Endothelial cell of umbilical vein (primary cell): ENCODE measurements around the gene PIGT. TPM values are rescaled to one million over a fixed set of nuclear protein-coding genes. Genes with fewer than 3 reads are reported as not detected.

ENCODE experiments used
- Bru-seq: library from RNA; stranded (reverse); fragments of 400-500 nt; gene quantifications from one replicate; lab custom pipeline; 2021; lab: Mats Ljungman, UMichigan
- BruChase-seq, 2 experiments: library from RNA; stranded (reverse); fragments of 400-500 nt; gene quantifications; one replicate each; lab custom pipeline; 2021; lab: Mats Ljungman, UMichigan
- BruUV-seq: library from RNA; stranded (reverse); fragments of 400-500 nt; replicated peaks from 2 replicates; lab custom pipeline; 2021; lab: Mats Ljungman, UMichigan
- CTCF ChIA-PET: fragments of 300-600, 350-600 bp; sonication (Branson Sonifier 250); formaldehyde crosslinking; loops from one replicate; lab custom pipeline; 2021; ENCODE audit warnings: antibody characterized with exemption, inconsistent platforms; lab: Charles Lee
- POLR2A ChIA-PET: fragments of 300-600, 350-600 bp; sonication (Branson Sonifier 250); formaldehyde crosslinking; loops from one replicate; lab custom pipeline; 2021; ENCODE audit warnings: antibody characterized with exemption, inconsistent platforms; lab: Charles Lee
- DNase-seq: peaks from one replicate; pipeline ENCODE4 v3.0.0-alpha.2; 2011; ENCODE audit warnings: low read depth, low spot score
- FAIRE-seq: peaks from 2 replicates; lab custom pipeline; 2011; peaks lifted over from hg19 to GRCh38; lab: Jason Lieb, UNC
- H2AFZ ChIP-seq: 2 replicates; pipeline ENCODE4 v1.6.0; 2012; ENCODE audit warnings: low read depth, low read length, control low read depth, inconsistent platforms
- H3K27ac ChIP-seq: 2 replicates; pipeline ENCODE4 v1.5.1; 2011; ENCODE audit warnings: low read depth, mild to moderate bottlenecking, control low read depth, low read length, moderate library complexity; ENCODE audit not compliant: insufficient read depth
- H3K27me3 ChIP-seq, 2 experiments: 2 replicates each; pipeline versions ENCODE4 v1.6.0 to v1.6.1; 2011; ENCODE audit warnings: low read length in 2 of 2, mixed read lengths in 1 of 2; ENCODE audit not compliant: control insufficient read depth in 2 of 2, insufficient read depth in 2 of 2
- H3K36me3 ChIP-seq, 2 experiments: 2 replicates in 1 of 2; 3 replicates in 1 of 2; pipeline ENCODE4 v1.5.1; 2011; ENCODE audit warnings: low read length in 2 of 2, mild to moderate bottlenecking in 1 of 2, moderate library complexity in 1 of 2; ENCODE audit not compliant: control insufficient read depth in 2 of 2, insufficient read depth in 2 of 2; ENCODE audit errors: extremely low read depth in 1 of 2
- H3K4me1 ChIP-seq: 3 replicates; pipeline ENCODE4 v1.5.1; 2011; ENCODE audit warnings: mild to moderate bottlenecking, low read length; ENCODE audit not compliant: control insufficient read depth, insufficient read depth; ENCODE audit errors: extremely low read depth
- H3K4me2 ChIP-seq: 2 replicates; pipeline ENCODE4 v1.6.1; 2011; ENCODE audit warnings: low read length, control low read depth, mixed read lengths; ENCODE audit not compliant: insufficient read depth
- H3K4me3 ChIP-seq, 3 experiments: fragments of 200-600 bp in 1 of 3; sonication (generic), shearing (Covaris generic) in 1 of 3; replicated peaks in 1 of 3; 2 replicates each; pipeline ENCODE4 v1.5.1; 2011 to 2016; ENCODE audit warnings: control low read depth in 3 of 3, low read length in 3 of 3, mild to moderate bottlenecking in 2 of 3, inconsistent platforms in 1 of 3, low read depth in 1 of 3, moderate library complexity in 1 of 3; ENCODE audit not compliant: insufficient read depth in 1 of 3
- H3K79me2 ChIP-seq: 2 replicates; pipeline ENCODE4 v1.6.0; 2012; ENCODE audit warnings: low read length, inconsistent platforms; ENCODE audit not compliant: control insufficient read depth, insufficient read depth
- H3K9ac ChIP-seq: replicated peaks from 2 replicates; pipeline ENCODE3; 2011; ENCODE audit warnings: low read length, control low read depth; ENCODE audit not compliant: insufficient read depth; ENCODE audit errors: extremely low read depth
- H3K9me1 ChIP-seq: replicated peaks from 3 replicates; pipeline ENCODE4 v1.6.0; 2011; ENCODE audit warnings: mild to moderate bottlenecking, low read length; ENCODE audit not compliant: control insufficient read depth, insufficient read depth; ENCODE audit errors: extremely low read depth
- H3K9me3 ChIP-seq: replicated peaks from 2 replicates; pipeline ENCODE4 v1.5.1; 2012; ENCODE audit warnings: low read length, inconsistent platforms; ENCODE audit not compliant: control insufficient read depth, insufficient read depth
- H4K20me1 ChIP-seq: replicated peaks from 2 replicates; pipeline ENCODE3; 2011; ENCODE audit warnings: mild to moderate bottlenecking, low read length; ENCODE audit not compliant: control insufficient read depth, insufficient read depth; ENCODE audit errors: extremely low read depth
- EZH2 ChIP-seq: IDR thresholded peaks from 2 replicates; pipeline ENCODE4 v1.6.1; 2012; ENCODE audit warnings: borderline replicate concordance, low read depth, mild to moderate bottlenecking, moderate library complexity, low read length, inconsistent platforms; ENCODE audit not compliant: severe bottlenecking
- FOS ChIP-seq: IDR thresholded peaks from 2 replicates; pipeline ENCODE4 v1.6.1; 2011; ENCODE audit warnings: mild to moderate bottlenecking, low read length, moderate library complexity, borderline replicate concordance; ENCODE audit not compliant: insufficient read depth
- GATA2 ChIP-seq: IDR thresholded peaks from 2 replicates; pipeline ENCODE4 v1.7.0; 2011; ENCODE audit warnings: low read depth, mild to moderate bottlenecking, moderate library complexity, mixed read lengths, low read length; ENCODE audit not compliant: insufficient read length, insufficient read depth
- MAX ChIP-seq: IDR thresholded peaks from 2 replicates; pipeline ENCODE4 v1.6.1; 2011; ENCODE audit not compliant: insufficient read depth, insufficient read length
- MYC ChIP-seq: IDR thresholded peaks from one replicate; pipeline ENCODE4 v1.6.1; 2011; ENCODE audit warnings: mild to moderate bottlenecking, low read depth, low read length
- POLR2A ChIP-seq: IDR thresholded peaks from 2 replicates; pipeline ENCODE4 v1.6.1; 2012; ENCODE audit warnings: low read depth, mild to moderate bottlenecking, control low read depth, low read length
- POLR2AphosphoS5 ChIP-seq: IDR thresholded peaks from 2 replicates; pipeline ENCODE4 v1.6.1; 2012; ENCODE audit warnings: low read depth, mild to moderate bottlenecking, control low read depth, low read length, moderate library complexity; ENCODE audit not compliant: insufficient read depth
- dilution Hi-C: fragments of 300-500 bp; cut with MboI; formaldehyde crosslinking; loops from one replicate; pipeline ENCODE4 v1.15.0; 2019; ENCODE audit warnings: low sequenced_read_pairs; ENCODE audit not compliant: extremely low pct_ligation_motif_present
- intact Hi-C: fragments of 100-400 bp; cut with micrococcal nuclease; formaldehyde crosslinking; loops from one replicate; pipeline ENCODE4 v1.10.0; 2022
- long read RNA-seq: library from polyadenylated mRNA; stranded (forward); transcript quantifications from one replicate; pipeline ENCODE4 v2.0.0, GENCODE V29; 2021
- polyA minus RNA-seq, 3 experiments: library from RNA; depleted of rRNA, polyadenylated mRNA; stranded (reverse); fragments of >200 nt; gene quantifications; 1 replicate in 1 of 3; 2 replicates in 2 of 3; pipeline ENCODE4 v1.2.3, GENCODE V29; 2011
- polyA plus RNA-seq, 4 experiments: library from polyadenylated mRNA; depleted of rRNA in 3 of 4; stranded (reverse) in 3 of 4; unstranded in 1 of 4; fragments of >200 nt; gene quantifications; 2 replicates each; pipeline versions ENCODE4 v1.2.1 to v1.2.3, GENCODE V29; 2011 to 2012; ENCODE audit warnings: missing spikeins in 1 of 4
- total RNA-seq: library from RNA; stranded (reverse); gene quantifications from 2 replicates; pipeline ENCODE4 v1.2.3, GENCODE V29; 2021

The PIGT gene
- total RNA-seq: 92.7 and 96.8 TPM in 2 replicates
- polyA plus RNA-seq: 143 and 162 TPM in 2 replicates
- 110 and 116 TPM in 2 replicates for polyA plus RNA-seq (2011; cell fraction: cytosol; rRNA removed)
- polyA plus RNA-seq (2011; cell fraction: nucleus; rRNA removed): 75.5 and 86.2 TPM in 2 replicates
- polyA plus RNA-seq (2012): 85.7 and 98.7 TPM in 2 replicates
- polyA minus RNA-seq: 70.6 and 79.1 TPM in 2 replicates
- 50.8 TPM for polyA minus RNA-seq (2011; cell fraction: cytosol; rRNA and poly(A)+ RNA removed)
- 47.8 and 52.4 TPM in 2 replicates for polyA minus RNA-seq (2011; cell fraction: nucleus; rRNA and poly(A)+ RNA removed)
- Bru-seq, nascent RNA: percentile 59 among the genes with signal in this experiment
- percentile 66 among the genes with signal in this experiment for BruChase-seq, experiment 1, labeled RNA remaining after a 6-hour chase
- percentile 59 among the genes with signal in this experiment for BruChase-seq, experiment 2, labeled RNA remaining after a 2-hour chase
- long read RNA-seq, transcript PIGT-207 (11 exons, 2,037 nt): minor isoform, 5 of 272 reads
- long read RNA-seq, transcript PIGT-211 (11 exons, 2,032 nt): minor isoform, 7 of 272 reads
- long read RNA-seq, transcript PIGT-202 (12 exons, 2,245 nt): major isoform, 179 of 272 reads
- long read RNA-seq, transcript PIGT-201 (10 exons, 1,880 nt): minor isoform, 22 of 272 reads
- long read RNA-seq, partial matches to known transcripts: 29 of 272 reads
- long read RNA-seq, other reads (novel, unspliced or antisense): 12 of 272 reads

DNA sequence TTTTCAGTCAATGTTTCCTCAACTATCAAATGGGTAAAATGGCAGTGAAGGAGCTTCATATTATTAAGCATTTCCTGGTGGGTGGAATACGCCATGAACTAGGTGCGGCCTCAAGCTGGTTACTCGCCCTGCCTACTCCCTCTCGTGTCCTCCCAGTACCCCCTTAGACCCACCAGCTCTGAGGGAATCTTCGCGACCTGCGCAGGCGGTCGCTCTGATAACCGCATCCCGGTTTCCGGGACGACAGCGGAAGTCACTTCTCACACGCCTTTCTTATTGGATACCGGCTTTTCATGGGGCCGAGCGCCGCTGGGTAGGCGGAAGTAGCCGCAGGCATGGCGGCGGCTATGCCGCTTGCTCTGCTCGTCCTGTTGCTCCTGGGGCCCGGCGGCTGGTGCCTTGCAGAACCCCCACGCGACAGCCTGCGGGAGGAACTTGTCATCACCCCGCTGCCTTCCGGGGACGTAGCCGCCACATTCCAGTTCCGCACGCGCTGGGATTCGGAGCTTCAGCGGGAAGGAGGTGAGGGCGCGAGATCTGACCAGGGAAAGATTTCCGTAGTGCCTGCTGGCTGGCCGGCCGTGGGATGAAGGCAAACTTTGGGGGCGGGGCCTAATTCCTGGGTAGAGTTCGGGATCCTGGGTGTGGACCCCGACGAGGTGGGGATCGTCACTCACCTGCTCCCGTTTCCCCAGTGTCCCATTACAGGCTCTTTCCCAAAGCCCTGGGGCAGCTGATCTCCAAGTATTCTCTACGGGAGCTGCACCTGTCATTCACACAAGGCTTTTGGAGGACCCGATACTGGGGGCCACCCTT lies at the start of gene PIGT:
Gene PIGT (plus strand): TSS at position 320 of the 816 bp plus-strand sequence. CDS start 16 bp downstream, at position 336.
- no peak for TF ChIP-seq FOS
- no peak for TF ChIP-seq GATA2
- peak; percentile 93 for TF ChIP-seq POLR2A
- TF ChIP-seq EZH2: no peak
- TF ChIP-seq POLR2AphosphoS5: peak; percentile 91
- TF ChIP-seq MYC: no peak
- TF ChIP-seq MAX: peak; percentile 6
- intact Hi-C loops: loop anchor here (1.0 kb wide), 2 partner anchors 10 to 20 kb away; no protein-coding TSS in a partner anchor
- dilution Hi-C loops: no loop called here
- Histone ChIP-seq H3K9me1 (no peaks in the 10 kb centered on the region), H3K27me3 (no peaks in the 10 kb centered on the region), H3K4me1 (peaks cover 21% of the 10 kb centered on the region), H3K9me3 (no peaks in the 10 kb centered on the region), H3K4me2 (peak within 1 kb of the TSS; percentile 84), H3K9ac (peak within 1 kb of the TSS; percentile 88), H3K36me3 (peaks cover 7 to 11% of the 10 kb centered on the region in 2 experiments), H3K79me2 (peaks cover 22% of the 10 kb centered on the region), H3K27ac (peak within 1 kb of the TSS; percentile 64), H2AFZ (peak within 1 kb of the TSS; percentile 94), H4K20me1 (no peaks in the 10 kb centered on the region), H3K4me3 (peak within 1 kb of the TSS; percentile 43 to 76 (median 70))
- peak; percentile 97 for FAIRE-seq
- ChIA-PET POLR2A (interaction anchor here (0.7 to 1.4 kb wide), 3 partner anchors 9 to 81 kb away, joined by 3 to 5 read pairs (median 3); no protein-coding TSS in a partner anchor), CTCF (interaction anchor here (0.6 to 7.0 kb wide), 9 partner anchors 9 to 122 kb away, joined by 3 to 42 read pairs (median 4); no protein-coding TSS in a partner anchor)
- no TSS peak for BruUV-seq
- peak; percentile 87 for DNase-seq
